ENCODE data around the gene REG3G.

Gene REG3G

GRCh38 chr2:78993518-78994148, 31.9 kb upstream of the REG3G start:
- no peak for TF ChIP-seq CTCF (IDR thresholded peaks at IDR 0.05; ENCODE audit: insufficient read depth, low read length, missing control alignments)
- DNase-seq (ENCODE audit: low read depth, low spot score): no peak
- ChIA-PET POLR2A (no interaction called here), CTCF (no interaction called here)
- no peak overlapping the region for H3K4me3 ChIP-seq (ENCODE audit: low read depth, low read length)

GRCh38 chr2:78994789-78995188, 30.7 kb upstream of the REG3G start:
- no peak for TF ChIP-seq CTCF (IDR thresholded peaks at IDR 0.05; ENCODE audit: insufficient read depth, low read length, missing control alignments)

GRCh38 chr2:78999406-78999805, 26.1 kb upstream of the REG3G start:
- no peak overlapping the region for H3K4me3 ChIP-seq (ENCODE audit: low read depth, low read length)
- no peak for DNase-seq (ENCODE audit: low read depth, low spot score)
- ChIA-PET CTCF (interaction anchor here (0.8 to 1.4 kb wide), 2 partner anchors 16 to 20 kb away, joined by 3 read pairs; no protein-coding TSS in a partner anchor), POLR2A (no interaction called here)
- no peak for TF ChIP-seq CTCF (IDR thresholded peaks at IDR 0.05; ENCODE audit: insufficient read depth, low read length, missing control alignments)

More at GRCh38 chr2:78994789-78995188, 30.7 kb upstream of the REG3G start:
- POLR2A ChIA-PET: no interaction called here
- DNase-seq (ENCODE audit: low read depth, low spot score): no peak
- CTCF ChIA-PET: no interaction called here
- H3K4me3 ChIP-seq (ENCODE audit: low read depth, low read length): no peak overlapping the region

GRCh38 chr2:79000008-79000576, 25.4 kb upstream of the REG3G start:
- no peak overlapping the region for H3K4me3 ChIP-seq (ENCODE audit: low read depth, low read length)
- no peak for TF ChIP-seq CTCF (IDR thresholded peaks at IDR 0.05; ENCODE audit: insufficient read depth, low read length, missing control alignments)
- POLR2A ChIA-PET: no interaction called here
- CTCF ChIA-PET: interaction anchor here (1.4 kb wide), 1 partner anchor 20 kb away, joined by 3 read pairs; no protein-coding TSS in a partner anchor
- no peak for DNase-seq (ENCODE audit: low read depth, low spot score)

GRCh38 chr2:79001285-79001684, 24.2 kb upstream of the REG3G start:
- DNase-seq (ENCODE audit: low read depth, low spot score): no peak
- POLR2A ChIA-PET: no interaction called here
- H3K4me3 ChIP-seq (ENCODE audit: low read depth, low read length): no peak overlapping the region
- CTCF ChIA-PET: no interaction called here
- no peak for TF ChIP-seq CTCF (IDR thresholded peaks at IDR 0.05; ENCODE audit: insufficient read depth, low read length, missing control alignments)

- no peak for TF ChIP-seq CTCF (IDR thresholded peaks at IDR 0.05; ENCODE audit: insufficient read depth, low read length, missing control alignments)
- no peak overlapping the region for H3K4me3 ChIP-seq (ENCODE audit: low read depth, low read length)
- POLR2A ChIA-PET: no interaction called here
- no peak for DNase-seq (ENCODE audit: low read depth, low spot score)
- CTCF ChIA-PET: no interaction called here
These were observed 20.8 kb upstream of the REG3G start for GRCh38 chr2:79004680-79005079.

Measured in AG04449 (cell line).